IMR-90 (cell line): ENCODE measurements around the gene CNDP1. TPM values are rescaled to one million over a fixed set of nuclear protein-coding genes. Genes with fewer than 3 reads are reported as not detected.

Experiments
- ATAC-seq: fragments of 200-7000 bp; cut with Tn5 transposase; 2 replicates; pipeline ENCODE4 v1.9.1; 2020; ENCODE audit warnings: low read depth, mild to moderate bottlenecking, moderate library complexity
- BruUV-seq: library from RNA; stranded (reverse); fragments of 400-500 nt; replicated peaks from 2 replicates; lab custom pipeline; 2021; lab: Mats Ljungman, UMichigan
- CTCF ChIA-PET: fragments of 300-600 bp; formaldehyde crosslinking; extraction: SDS; loops from one replicate; lab custom pipeline; 2021; ENCODE audit warnings: antibody characterized with exemption; lab: Yijun Ruan, JAX
- POLR2A ChIA-PET: fragments of 300-600 bp; sonication (Branson Sonifier 250); formaldehyde crosslinking; loops from one replicate; lab custom pipeline; 2022; ENCODE audit warnings: antibody characterized with exemption; ENCODE audit not compliant: unreplicated experiment; lab: Charles Lee
- DNase-seq: peaks from one replicate; pipeline ENCODE4 v3.0.0; 2013
- H2AFZ ChIP-seq: replicated peaks from 2 replicates; pipeline ENCODE3; 2013; ENCODE audit warnings: low read length, mild to moderate bottlenecking; ENCODE audit not compliant: poor library complexity
- H2AK5ac ChIP-seq: 2 replicates; pipeline ENCODE4 v1.6.1; 2013; ENCODE audit warnings: low read depth, low read length, inconsistent platforms
- H2AK9ac ChIP-seq: replicated peaks from 2 replicates; pipeline ENCODE3; 2013; ENCODE audit warnings: mild to moderate bottlenecking, low read depth, low read length, moderate library complexity; ENCODE audit not compliant: poor library complexity
- H2BK120ac ChIP-seq: 2 replicates; pipeline ENCODE4 v1.6.1; 2013; ENCODE audit warnings: low read depth, low read length, inconsistent platforms
- H2BK15ac ChIP-seq: 3 replicates; pipeline ENCODE4 v1.6.1; 2013; ENCODE audit warnings: low read depth, low read length, inconsistent platforms
- H2BK20ac ChIP-seq: 2 replicates; pipeline ENCODE4 v1.6.1; 2013; ENCODE audit warnings: low read depth, mild to moderate bottlenecking, inconsistent platforms, low read length, moderate library complexity
- H2BK5ac ChIP-seq: 2 replicates; pipeline ENCODE4 v1.6.1; 2013; ENCODE audit warnings: mild to moderate bottlenecking, low read depth, low read length, inconsistent platforms; ENCODE audit not compliant: poor library complexity, severe bottlenecking
- H3K14ac ChIP-seq: replicated peaks from 2 replicates; pipeline ENCODE4 v1.6.1; 2013; ENCODE audit warnings: low read depth, low read length, inconsistent platforms
- H3K18ac ChIP-seq: 2 replicates; pipeline ENCODE4 v1.6.1; 2013; ENCODE audit warnings: low read depth, low read length, control low read depth
- H3K23ac ChIP-seq: 2 replicates; pipeline ENCODE4 v1.6.1; 2013; ENCODE audit warnings: low read depth, low read length, inconsistent platforms
- H3K27ac ChIP-seq: 2 replicates; pipeline ENCODE4 v1.5.1; 2013; ENCODE audit warnings: mild to moderate bottlenecking, control low read depth, low read length; ENCODE audit not compliant: insufficient read depth
- H3K27me3 ChIP-seq: 2 replicates; pipeline ENCODE4 v1.6.1; 2013; ENCODE audit warnings: low read length; ENCODE audit not compliant: control insufficient read depth, insufficient read depth
- H3K36me3 ChIP-seq: 2 replicates; pipeline ENCODE4 v1.6.1; 2013; ENCODE audit warnings: low read length, mixed read lengths; ENCODE audit not compliant: control insufficient read depth, insufficient read depth
- H3K4ac ChIP-seq: 2 replicates; pipeline ENCODE4 v1.6.1; 2013; ENCODE audit warnings: low read depth, low read length, inconsistent platforms
- H3K4me1 ChIP-seq: 2 replicates; pipeline ENCODE4 v1.6.1; 2013; ENCODE audit warnings: low read length, mixed read lengths; ENCODE audit not compliant: control insufficient read depth, insufficient read depth
- H3K4me2 ChIP-seq: 2 replicates; pipeline ENCODE4 v1.6.1; 2013; ENCODE audit warnings: low read depth, mild to moderate bottlenecking, control low read depth, low read length, moderate library complexity
- H3K4me3 ChIP-seq: 2 replicates; pipeline ENCODE4 v1.5.1; 2013; ENCODE audit warnings: low read depth, mild to moderate bottlenecking, control low read depth, low read length, moderate library complexity; ENCODE audit not compliant: insufficient read depth
- H3K56ac ChIP-seq: 2 replicates; pipeline ENCODE4 v1.6.1; 2013; ENCODE audit warnings: low read length, inconsistent platforms; ENCODE audit not compliant: insufficient read depth; ENCODE audit errors: extremely low read depth
- H3K79me1 ChIP-seq, 2 experiments: 2 replicates each; pipeline ENCODE4 v1.6.1; 2013; ENCODE audit warnings: low read length in 2 of 2, inconsistent platforms in 1 of 2, low read depth in 1 of 2
- H3K9ac ChIP-seq: 2 replicates; pipeline ENCODE4 v1.6.1; 2013; ENCODE audit warnings: low read depth, low read length, control low read depth
- H3K9me1 ChIP-seq: 2 replicates; pipeline ENCODE4 v1.6.1; 2013; ENCODE audit warnings: low read length, inconsistent platforms; ENCODE audit not compliant: insufficient read depth
- H3K9me3 ChIP-seq: 2 replicates; pipeline ENCODE4 v1.6.1; 2013; ENCODE audit warnings: low read length; ENCODE audit not compliant: control insufficient read depth, insufficient read depth
- H4K20me1 ChIP-seq: 2 replicates; pipeline ENCODE4 v1.6.1; 2013; ENCODE audit warnings: low read length, inconsistent platforms; ENCODE audit not compliant: insufficient read depth
- H4K5ac ChIP-seq: 2 replicates; pipeline ENCODE4 v1.6.1; 2013; ENCODE audit warnings: mild to moderate bottlenecking, low read depth, low read length, control low read depth
- H4K8ac ChIP-seq, 2 experiments: 2 replicates each; pipeline ENCODE4 v1.6.1; 2013; ENCODE audit warnings: low read depth in 2 of 2, low read length in 2 of 2, control low read depth in 1 of 2, inconsistent platforms in 1 of 2
- H4K91ac ChIP-seq: 2 replicates; pipeline ENCODE4 v1.6.1; 2013; ENCODE audit warnings: low read depth, low read length, inconsistent platforms; ENCODE audit not compliant: insufficient read depth
- BHLHE40 ChIP-seq: fragments of 150-350 bp; IDR thresholded peaks from 2 replicates; pipeline ENCODE4 v1.6.1; 2016; ENCODE audit warnings: mild to moderate bottlenecking, low read depth, low read length
- CEBPB ChIP-seq: IDR thresholded peaks from 2 replicates; pipeline ENCODE4 v1.6.1; 2012; ENCODE audit warnings: low read depth, low read length, improper control_type of control experiment
- CHD1 ChIP-seq: IDR thresholded peaks from 2 replicates; pipeline ENCODE4 v1.6.1; 2012; ENCODE audit warnings: low read depth, low read length, improper control_type of control experiment
- CTCF ChIP-seq: conservative IDR thresholded peaks from 2 replicates; pipeline ENCODE4 v1.5.1; 2012; ENCODE audit warnings: mild to moderate bottlenecking, low read depth, low read length, improper control_type of control experiment
- FOS ChIP-seq: fragments of 150-350 bp; IDR thresholded peaks from 2 replicates; pipeline ENCODE4 v1.6.1; 2016; ENCODE audit warnings: low read depth, low read length
- MAFK ChIP-seq: IDR thresholded peaks from 2 replicates; pipeline ENCODE4 v1.6.1; 2012; ENCODE audit warnings: low read depth, low read length, improper control_type of control experiment
- MAZ ChIP-seq: IDR thresholded peaks from 2 replicates; pipeline ENCODE4 v1.6.1; 2012; ENCODE audit warnings: low read depth, mild to moderate bottlenecking, low read length, improper control_type of control experiment, moderate library complexity, borderline replicate concordance
- MXI1 ChIP-seq: IDR thresholded peaks from 2 replicates; pipeline ENCODE4 v1.6.1; 2012; ENCODE audit warnings: low read depth, mild to moderate bottlenecking, low read length, moderate library complexity, borderline replicate concordance
- NFE2L2 ChIP-seq: fragments of 150-350 bp; IDR thresholded peaks from 2 replicates; pipeline ENCODE4 v1.6.1; 2016; ENCODE audit warnings: low read depth, mild to moderate bottlenecking, low read length
- POLR2A ChIP-seq: IDR thresholded peaks from 2 replicates; pipeline ENCODE4 v1.6.1; 2012; ENCODE audit warnings: mild to moderate bottlenecking, low read depth, low read length
- RAD21 ChIP-seq: IDR thresholded peaks from 2 replicates; pipeline ENCODE4 v1.6.1; 2012; ENCODE audit warnings: low read length, improper control_type of control experiment
- RCOR1 ChIP-seq: IDR thresholded peaks from 2 replicates; pipeline ENCODE4 v1.6.1; 2012; ENCODE audit warnings: mild to moderate bottlenecking, low read length, improper control_type of control experiment; ENCODE audit not compliant: insufficient replicate concordance
- RFX5 ChIP-seq: IDR thresholded peaks from 2 replicates; pipeline ENCODE4 v1.8.0; 2012; ENCODE audit warnings: low read depth, mild to moderate bottlenecking, low read length, moderate library complexity
- SMC3 ChIP-seq: fragments of 150-350 bp; IDR thresholded peaks from 2 replicates; pipeline ENCODE4 v1.6.1; 2016; ENCODE audit warnings: low read depth, mild to moderate bottlenecking, antibody characterized with exemption, low read length, moderate library complexity
- whole genome bisulfite sequencing, 2 experiments: methylation state at CpG; one replicate each; pipeline versions ENCODE4 v1.1.5 to v1.1.7; 2013; ENCODE audit warnings: missing lambda C conversion rate in 2 of 2; ENCODE audit not compliant: insufficient read length in 1 of 2; ENCODE audit errors: extremely low coverage in 2 of 2; 5-methylcytosine and 5-hydroxymethylcytosine counted together
- dilution Hi-C: fragments of 300-500 bp; cut with HindIII; formaldehyde crosslinking; loops from one replicate; pipeline ENCODE4 v1.14.3; 2018; ENCODE audit warnings: low sequenced_read_pairs; ENCODE audit not compliant: unreplicated experiment
- in situ Hi-C: fragments of 300-500 bp; cut with MboI; formaldehyde crosslinking; loops from 3 replicates; pipeline ENCODE4 v1.14.3; 2019; ENCODE audit warnings: low sequenced_read_pairs, inconsistent platforms, mixed read lengths
- intact Hi-C: fragments of 100-400 bp; cut with micrococcal nuclease; formaldehyde crosslinking; loops from 2 replicates; pipeline ENCODE4 v1.10.0; 2022
- polyA plus RNA-seq, 3 experiments: library from polyadenylated mRNA; depleted of rRNA; stranded (reverse); fragments of >200 nt; gene quantifications; 2 replicates each; pipeline ENCODE4 v1.2.3, GENCODE V29; 2012; ENCODE audit warnings: low replicate concordance in 1 of 3
- total RNA-seq: library from RNA; depleted of rRNA; stranded (reverse); fragments of >200 nt; gene quantifications from 2 replicates; pipeline ENCODE4 v1.2.3, GENCODE V29; 2012
- TF ChIP-seq, protein P1 (sequence below): fragments of 150-350 bp; IDR thresholded peaks from 2 replicates; pipeline ENCODE4 v1.6.1; 2016; ENCODE audit warnings: low read depth, mild to moderate bottlenecking, low read length, moderate library complexity, borderline replicate concordance
- TF ChIP-seq, protein P2 (sequence below): fragments of 150-350 bp; IDR thresholded peaks from 2 replicates; pipeline ENCODE4 v1.6.1; 2017; ENCODE audit warnings: mild to moderate bottlenecking, antibody characterized with exemption, low read length, low read depth

The CNDP1 gene
- total and polyA plus RNA-seq, 2 of the 4 experiments (the other 2 are of a cell fraction) = not detected

DNA sequence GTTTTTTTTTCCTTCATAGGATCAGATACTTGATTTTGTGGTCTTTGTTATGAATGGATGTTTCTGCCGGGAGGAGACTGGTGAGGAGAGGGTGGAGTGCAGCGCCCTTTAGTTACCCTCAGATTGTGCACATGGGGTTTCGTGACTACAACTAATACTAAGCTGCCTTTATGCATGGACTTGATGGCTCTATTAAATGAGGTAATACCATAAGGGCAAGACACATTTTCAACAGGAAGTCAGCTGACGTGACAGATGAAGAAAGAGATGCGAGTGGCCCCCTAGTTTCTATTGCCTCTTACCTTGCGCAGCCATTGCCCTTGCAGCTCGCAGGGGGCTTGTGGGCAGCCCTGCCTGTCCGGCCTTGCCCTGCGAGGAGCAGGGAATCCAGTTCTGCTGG, 87.8 kb downstream of the CNDP1 start:
- H3K23ac ChIP-seq = no peak overlapping the region
- TF ChIP-seq CEBPB (no peak), RCOR1 (no peak), MXI1 (no peak), CHD1 (no peak), MAZ (no peak), RAD21 (no peak), RFX5 (no peak), MAFK (no peak), FOS (no peak), CTCF (no peak), POLR2A (no peak), BHLHE40 (no peak), NFE2L2 (no peak), SMC3 (no peak)
- TF ChIP-seq, protein P1, sequence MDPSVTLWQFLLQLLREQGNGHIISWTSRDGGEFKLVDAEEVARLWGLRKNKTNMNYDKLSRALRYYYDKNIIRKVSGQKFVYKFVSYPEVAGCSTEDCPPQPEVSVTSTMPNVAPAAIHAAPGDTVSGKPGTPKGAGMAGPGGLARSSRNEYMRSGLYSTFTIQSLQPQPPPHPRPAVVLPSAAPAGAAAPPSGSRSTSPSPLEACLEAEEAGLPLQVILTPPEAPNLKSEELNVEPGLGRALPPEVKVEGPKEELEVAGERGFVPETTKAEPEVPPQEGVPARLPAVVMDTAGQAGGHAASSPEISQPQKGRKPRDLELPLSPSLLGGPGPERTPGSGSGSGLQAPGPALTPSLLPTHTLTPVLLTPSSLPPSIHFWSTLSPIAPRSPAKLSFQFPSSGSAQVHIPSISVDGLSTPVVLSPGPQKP = no peak
- TF ChIP-seq, protein P2, sequence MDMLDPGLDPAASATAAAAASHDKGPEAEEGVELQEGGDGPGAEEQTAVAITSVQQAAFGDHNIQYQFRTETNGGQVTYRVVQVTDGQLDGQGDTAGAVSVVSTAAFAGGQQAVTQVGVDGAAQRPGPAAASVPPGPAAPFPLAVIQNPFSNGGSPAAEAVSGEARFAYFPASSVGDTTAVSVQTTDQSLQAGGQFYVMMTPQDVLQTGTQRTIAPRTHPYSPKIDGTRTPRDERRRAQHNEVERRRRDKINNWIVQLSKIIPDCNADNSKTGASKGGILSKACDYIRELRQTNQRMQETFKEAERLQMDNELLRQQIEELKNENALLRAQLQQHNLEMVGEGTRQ = no peak
- no peak overlapping the region for H2AK5ac ChIP-seq
- no peak overlapping the region for H3K56ac ChIP-seq
- no peaks in the 10 kb centered on the region for H3K9me3 ChIP-seq
- no peak overlapping the region for H2BK15ac ChIP-seq
- peaks cover 2% of the 10 kb centered on the region; the same call in 1 of the 2 replicates for H3K4me1 ChIP-seq
- no peak overlapping the region for H2BK5ac ChIP-seq
- no peak overlapping the region for H2AK9ac ChIP-seq
- DNase-seq (no peak), ATAC-seq (no peak)
- no peak overlapping the region for H2BK20ac ChIP-seq
- no peak overlapping the region for H2AFZ ChIP-seq
- no peak overlapping the region for H3K9ac ChIP-seq
- H3K18ac ChIP-seq = no peak overlapping the region
- peaks cover 36 to 71% of the 10 kb centered on the region in 2 experiments for H3K79me1 ChIP-seq
- no peak overlapping the region for H3K14ac ChIP-seq
- no peak overlapping the region for H2BK120ac ChIP-seq
- intact Hi-C loops (no loop called here), dilution Hi-C loops (no loop called here), in situ Hi-C loops (no loop called here)
- no peak overlapping the region for H4K5ac ChIP-seq
- ChIA-PET POLR2A (no interaction called here), CTCF (no interaction called here)
- no peak overlapping the region for H3K4me2 ChIP-seq
- H3K4me3 ChIP-seq = no peak overlapping the region
- no peaks in the 10 kb centered on the region for H3K27me3 ChIP-seq
- no TSS peak for BruUV-seq
- 80% methylated on average over 4 of the region's 9 CpGs; no CpG with 5 or more reads in 1 of the 2 experiments for WGBS, 2 experiments
- no peak overlapping the region for H4K8ac ChIP-seq
- no peaks in the 10 kb centered on the region for H3K36me3 ChIP-seq
- no peak overlapping the region for H3K27ac ChIP-seq
- H3K9me1 ChIP-seq = peaks cover 12% of the 10 kb centered on the region
- H4K91ac ChIP-seq = no peak overlapping the region
- H3K4ac ChIP-seq = no peak overlapping the region
- peaks cover 10% of the 10 kb centered on the region; the same call in 1 of the 2 replicates for H4K20me1 ChIP-seq
